Mesenteric fat pad (tissue), 1 donor: ENCODE measurements around the gene RALGPS1. TPM values are rescaled to one million over a fixed set of nuclear protein-coding genes. Genes with fewer than 3 reads are reported as not detected.

Experiments
- DNase-seq: peaks from one replicate; pipeline ENCODE4 v3.0.0-alpha.2; 2020; ENCODE audit warnings: low spot score
- total RNA-seq: library from RNA; stranded (reverse); fragmentation: NEBNext Ultra II Directional; extraction: Animal tissue kit (Norgen Biotek cat#: 25700); gene quantifications from one replicate; pipeline ENCODE4 v1.2.1, GENCODE V29; 2021
- donor health status: DM: yes; HTN: yes; CAD: no.

RALGPS1 gene
- total RNA-seq, 1 donor from 2014 or later: 4.8 TPM

DNA sequence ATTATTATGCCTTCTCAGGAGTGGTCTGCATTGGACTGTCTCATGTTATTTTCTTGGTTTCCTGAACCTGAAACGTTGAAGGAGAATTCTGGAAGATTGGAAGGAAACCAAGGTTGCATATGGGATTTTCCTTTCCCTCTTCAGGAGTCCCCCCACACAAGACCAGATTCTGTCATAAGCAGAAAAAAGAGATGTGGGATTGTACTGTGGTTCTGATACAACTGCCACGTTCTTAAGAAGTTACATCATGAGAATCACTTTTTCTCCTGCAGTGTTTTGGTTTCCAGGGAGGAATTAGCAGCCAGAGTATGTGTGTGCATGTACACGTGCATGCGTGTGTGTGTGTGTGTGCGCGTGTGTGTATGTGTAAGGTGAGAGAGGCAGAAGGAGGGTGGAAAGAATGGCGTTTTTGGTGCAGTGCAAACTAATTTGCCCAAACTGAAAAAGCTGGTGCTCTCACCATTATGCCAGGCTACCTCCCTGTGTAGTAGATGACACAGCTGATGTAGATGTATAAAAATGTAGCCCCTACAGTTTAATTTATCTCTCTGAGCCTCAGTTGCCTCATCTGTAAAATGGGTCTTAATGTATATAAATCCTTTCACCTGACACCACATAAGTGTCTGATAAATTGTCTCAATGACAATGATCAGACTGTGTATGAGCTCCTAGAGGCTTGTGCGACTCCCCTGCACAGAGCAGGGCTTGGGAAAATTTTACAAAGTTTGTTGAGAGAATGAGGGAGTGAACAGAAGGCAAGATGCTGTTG is 38.6 kb downstream of the RALGPS1 start:
- no peak for DNase-seq

DNA sequence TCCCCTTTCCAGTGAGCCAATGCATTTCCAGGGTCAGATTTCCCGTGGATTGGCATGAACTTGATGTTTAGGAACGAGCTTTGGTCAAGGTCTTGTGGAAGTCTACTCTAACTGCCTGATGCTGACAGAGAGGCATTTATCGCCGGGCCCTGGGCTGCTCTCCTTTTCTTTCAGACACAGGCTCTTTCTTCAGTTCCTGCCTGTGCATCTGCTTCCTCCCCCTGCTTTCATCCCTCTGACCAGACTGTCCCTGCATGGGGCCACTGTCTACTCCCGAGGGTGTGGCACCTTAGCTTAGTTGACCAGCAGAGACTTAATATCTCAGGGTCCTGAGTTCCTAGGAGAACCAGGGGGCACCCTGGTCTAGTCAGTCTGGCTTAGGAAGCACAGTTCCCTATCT is 41.2 kb downstream of the RALGPS1 start:
- no peak for DNase-seq

- DNase-seq: no peak
These were observed 42.5 kb downstream of the RALGPS1 start for GRCh38 chr9:126956917-126957686.

- DNase-seq: no peak
These were observed 43.1 kb downstream of the RALGPS1 start for GRCh38 chr9:126957687-126958053.

DNA sequence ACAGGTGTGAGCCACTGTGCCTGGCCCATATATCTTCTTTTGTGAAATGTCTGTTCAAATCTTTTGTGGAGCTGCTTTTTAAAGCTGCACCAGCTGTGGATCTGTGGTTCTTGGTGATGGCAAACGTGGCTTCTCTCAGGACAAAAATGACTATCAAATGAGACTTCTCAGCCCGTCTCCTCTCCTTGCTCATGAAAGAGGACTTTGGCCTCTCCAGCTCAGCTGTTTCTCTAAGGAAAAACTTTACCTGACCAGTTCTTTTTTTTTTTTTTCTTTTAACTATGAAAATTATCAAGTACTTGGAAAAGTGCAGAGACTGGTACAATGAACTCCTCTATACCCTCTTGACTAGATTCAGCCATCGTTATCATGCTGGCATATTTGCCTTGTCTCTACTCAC is 44.8 kb downstream of the RALGPS1 start:
- DNase-seq: no peak

DNA sequence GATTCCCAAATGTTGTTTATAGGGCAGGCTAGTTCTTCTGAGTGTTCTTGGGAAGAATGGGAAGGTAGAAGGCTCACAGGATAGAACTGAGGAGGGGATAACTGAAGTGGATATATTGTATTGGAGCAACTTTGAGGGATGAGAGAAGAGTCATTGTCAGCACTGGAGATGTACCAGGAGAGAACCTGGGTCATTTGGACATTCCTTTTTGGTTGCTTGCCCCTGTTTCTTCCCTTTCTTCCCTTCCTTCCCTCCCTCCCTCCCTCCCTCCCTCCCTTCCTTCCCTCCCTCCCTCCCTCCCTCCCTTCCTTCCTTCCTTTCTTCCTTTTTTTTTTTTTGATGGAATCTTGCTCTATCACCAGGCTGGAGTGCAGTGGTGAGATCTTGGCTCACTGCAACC is 45.3 kb downstream of the RALGPS1 start:
- no peak for DNase-seq

GRCh38 chr9:126962336-126962735 is 47.8 kb downstream of the RALGPS1 start:
- DNase-seq: no peak

DNA sequence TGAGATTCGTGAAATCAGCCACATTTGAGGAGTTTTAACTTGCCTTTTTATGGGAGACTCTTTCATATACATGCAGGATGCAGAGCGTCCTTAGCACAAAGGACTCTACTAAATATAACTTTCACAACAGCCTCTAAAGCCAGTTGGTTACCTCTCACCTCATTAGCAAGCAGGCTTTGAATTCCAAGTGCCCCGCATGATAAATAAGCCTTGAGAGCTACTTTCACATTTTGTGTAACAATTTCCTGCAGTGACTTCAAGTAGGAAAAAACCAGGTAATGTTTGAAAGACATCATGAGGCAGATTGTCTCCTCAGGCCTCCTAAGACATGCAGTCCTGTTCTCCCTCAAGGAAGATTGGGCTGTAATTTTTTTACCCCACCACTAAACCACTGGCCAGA is 50.5 kb downstream of the RALGPS1 start:
- no peak for DNase-seq

GRCh38 chr9:126965541-126966428 is 51.2 kb downstream of the RALGPS1 start:
- DNase-seq: no peak

- DNase-seq: no peak
These were observed 56.7 kb downstream of the RALGPS1 start for GRCh38 chr9:126971261-126971660.

DNA sequence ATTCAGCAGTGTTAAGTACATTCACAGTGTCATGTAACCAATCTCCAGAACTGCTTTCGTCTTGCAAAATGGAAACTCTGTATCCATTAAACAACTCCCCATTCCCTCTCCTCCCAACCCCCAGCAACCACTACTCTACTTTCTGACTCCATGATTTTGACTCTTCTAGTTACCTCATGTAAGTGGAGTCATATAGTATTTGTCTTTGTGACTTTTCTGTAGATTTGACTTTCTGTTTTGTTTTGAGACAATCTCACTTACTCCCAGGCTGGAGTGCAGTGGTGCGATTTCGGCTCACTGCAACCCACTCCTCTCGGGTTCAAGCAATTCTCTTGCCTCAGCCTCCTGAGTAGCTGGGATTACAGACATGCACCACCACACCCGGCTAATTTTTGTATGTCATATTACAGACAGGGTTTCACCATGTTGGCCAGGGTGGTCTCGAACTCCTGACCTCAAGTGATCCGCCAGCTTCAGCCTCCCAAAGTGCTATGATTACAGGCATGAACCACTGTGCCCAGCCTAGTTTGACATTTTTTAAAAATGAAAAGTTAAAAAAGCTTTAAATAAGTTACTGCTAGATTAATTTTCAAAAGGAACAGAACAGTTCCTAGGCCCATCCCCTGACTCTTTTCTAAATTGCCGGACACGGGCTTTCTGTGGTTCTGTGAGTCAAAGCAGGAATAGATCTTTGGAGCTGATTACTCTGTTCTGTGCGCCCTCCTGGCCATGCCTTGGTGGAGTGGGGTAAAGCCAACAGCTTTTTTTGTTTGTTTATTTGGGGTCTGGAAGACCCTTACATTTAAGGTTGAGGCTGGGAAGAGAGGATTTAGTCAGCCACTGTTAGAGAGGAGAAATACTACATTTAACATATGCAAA is 59.3 kb downstream of the RALGPS1 start:
- no peak for DNase-seq

DNA sequence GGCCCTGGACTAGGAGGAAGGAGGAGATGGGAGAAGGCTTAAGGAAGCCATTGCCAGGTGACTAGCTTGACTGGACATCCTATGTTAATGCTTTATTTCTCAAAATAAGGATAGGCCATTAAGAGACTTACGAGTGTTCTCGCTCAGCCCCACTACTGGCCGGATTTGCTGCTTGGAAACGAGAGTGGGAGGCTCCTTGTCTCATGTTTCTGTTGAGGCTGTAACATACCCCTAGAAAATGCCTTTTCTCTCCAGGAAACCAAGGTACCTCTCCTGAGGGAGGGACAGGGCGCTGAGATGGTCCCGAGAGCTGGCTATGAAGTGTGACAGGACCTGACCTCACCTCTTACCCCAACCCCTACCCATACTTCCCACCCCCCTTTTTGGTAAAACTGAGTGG is 60.0 kb downstream of the RALGPS1 start:
- no peak for DNase-seq

DNA sequence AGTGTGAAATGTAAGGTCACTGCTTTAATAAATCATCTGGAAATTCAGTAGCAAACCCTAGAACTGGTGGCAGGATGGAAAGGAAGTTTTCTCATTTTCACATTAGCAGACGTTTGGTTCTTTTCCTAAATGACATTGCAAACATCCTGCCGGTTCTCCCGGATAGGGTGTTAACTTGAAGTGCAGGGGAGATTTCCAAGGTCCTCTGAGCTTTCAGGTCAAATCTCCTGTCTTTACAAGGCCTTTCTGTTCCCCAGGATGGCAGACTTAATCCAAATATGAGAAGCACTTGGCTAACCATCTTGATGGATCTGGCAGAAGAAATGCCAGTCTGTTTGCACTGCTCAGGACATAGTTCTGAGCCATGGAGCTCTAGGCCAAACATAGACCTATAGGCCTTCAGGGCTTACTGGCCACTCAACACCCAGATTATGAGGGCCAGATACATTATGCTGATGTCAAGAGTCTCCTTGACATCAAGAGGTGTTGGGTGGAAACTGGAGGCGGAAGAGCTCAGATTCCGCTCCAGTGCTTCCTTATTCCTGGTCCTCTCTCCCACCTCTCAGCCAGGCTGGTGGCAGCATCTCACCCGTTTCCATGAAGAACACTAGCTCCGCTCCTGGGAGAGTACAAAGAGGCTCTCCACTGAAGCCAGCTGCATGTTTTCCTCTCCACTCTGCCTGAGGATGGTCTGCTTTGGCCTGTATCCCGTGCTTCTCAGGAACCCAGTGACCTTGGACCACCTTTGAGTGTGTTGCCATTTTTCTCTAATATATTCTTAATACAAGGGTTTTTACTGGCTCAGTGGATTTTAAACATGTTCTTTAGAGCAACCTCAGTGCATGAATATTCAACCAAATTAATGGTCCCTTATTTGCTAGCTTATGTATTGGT is 61.0 kb downstream of the RALGPS1 start:
- no peak for DNase-seq

GRCh38 chr9:126979461-126979860 is 64.9 kb downstream of the RALGPS1 start:
- no peak for DNase-seq

GRCh38 chr9:126980231-126980630 is 65.6 kb downstream of the RALGPS1 start:
- DNase-seq: no peak

GRCh38 chr9:126981218-126981617 is 66.6 kb downstream of the RALGPS1 start:
- no peak for DNase-seq

DNA sequence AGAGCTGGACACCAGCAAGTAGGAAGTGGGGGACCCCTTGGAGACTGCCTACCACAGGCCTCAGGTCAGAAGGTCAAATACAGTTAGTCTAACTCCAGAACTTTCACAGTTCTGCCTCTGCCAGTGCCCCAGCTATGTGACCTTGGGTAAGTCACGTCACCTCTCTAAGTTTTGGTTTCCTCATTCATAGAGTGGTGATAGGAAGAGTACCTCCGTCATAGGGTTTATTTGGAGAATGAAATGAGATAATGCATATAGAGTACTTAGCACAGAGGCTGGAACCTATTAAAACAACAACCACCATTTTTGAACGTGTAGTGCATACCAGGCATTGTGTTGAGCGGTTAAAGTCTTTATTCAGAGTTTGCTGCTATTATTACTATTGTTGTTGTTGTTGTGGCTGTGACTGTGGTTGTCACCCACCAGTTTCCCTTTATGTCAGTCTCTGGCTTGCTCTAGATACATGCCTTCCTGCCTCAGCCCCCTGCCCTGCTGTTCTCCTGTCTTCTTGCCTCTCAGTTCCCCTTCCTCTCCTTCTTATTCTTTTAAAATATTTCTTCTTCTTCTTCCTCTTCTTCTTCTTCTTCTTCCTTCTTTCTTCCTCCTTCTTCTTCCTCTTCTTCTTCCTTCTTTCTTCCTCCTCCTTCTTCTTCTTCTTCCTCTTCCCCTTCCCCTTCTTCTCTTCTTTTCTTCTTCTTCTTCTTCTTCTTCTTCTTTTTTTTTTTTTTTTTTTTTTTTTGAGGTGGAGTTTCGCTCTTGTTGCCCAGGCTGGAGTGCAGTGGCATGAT is 67.8 kb downstream of the RALGPS1 start:
- no peak for DNase-seq

- DNase-seq: no peak
These were observed 69.2 kb downstream of the RALGPS1 start for GRCh38 chr9:126983767-126984166.

GRCh38 chr9:126984969-126985368 is 70.4 kb downstream of the RALGPS1 start:
- DNase-seq: no peak
